ENCODE data around the gene SH3RF3. TPM values are rescaled to one million over a fixed set of nuclear protein-coding genes. Genes with fewer than 3 reads are reported as not detected.

SH3RF3 gene
- total RNA-seq, 1 experiment from 2014 or later = 0.98 TPM

DNA sequence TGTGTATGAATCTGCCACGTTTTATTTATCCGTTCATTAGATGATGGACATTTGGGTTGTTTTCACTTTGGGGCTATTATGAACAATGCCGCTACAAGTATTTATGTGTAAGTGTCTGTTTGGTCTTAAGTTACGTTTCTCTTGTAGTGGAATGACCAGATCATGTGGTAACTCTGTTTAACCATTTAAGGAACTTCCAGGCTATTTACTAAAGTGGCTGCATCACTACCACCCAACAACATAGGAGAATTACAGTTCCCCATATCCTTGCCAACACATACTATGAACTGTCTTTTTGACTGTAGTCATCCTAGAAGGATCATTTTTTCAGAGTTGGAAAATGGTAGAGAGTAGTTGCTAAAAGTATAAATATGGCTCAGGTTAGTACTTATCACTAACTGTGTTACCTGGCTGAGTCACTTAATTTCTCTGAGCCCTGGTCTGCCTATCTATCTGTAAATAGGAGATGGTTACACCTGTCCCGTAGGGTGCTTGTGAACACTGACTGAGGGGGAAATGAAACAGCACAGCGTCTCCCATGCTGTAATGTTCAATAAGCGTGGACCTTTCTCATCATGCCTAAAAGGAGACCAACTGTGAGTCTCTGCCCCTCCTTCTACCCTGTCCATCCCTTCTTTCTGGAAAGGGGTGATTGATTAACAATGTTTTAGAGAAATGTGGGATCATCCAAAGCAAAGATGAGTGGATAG is 103.1 kb downstream of the SH3RF3 start:
- no peak for DNase-seq
- H3K9me3 ChIP-seq = no peaks in the 10 kb centered on the region
- no peaks in the 10 kb centered on the region for H3K4me1 ChIP-seq
- ChIA-PET POLR2A (no interaction called here), CTCF (no interaction called here)
- BruUV-seq (replicated peaks) = no TSS peak
- no peak overlapping the region for H3K4me3 Mint-ChIP-seq (ENCODE audit: unreplicated experiment)
- no peaks in the 10 kb centered on the region for H3K9me3 Mint-ChIP-seq (ENCODE audit: unreplicated experiment)
- TF ChIP-seq, protein P1, sequence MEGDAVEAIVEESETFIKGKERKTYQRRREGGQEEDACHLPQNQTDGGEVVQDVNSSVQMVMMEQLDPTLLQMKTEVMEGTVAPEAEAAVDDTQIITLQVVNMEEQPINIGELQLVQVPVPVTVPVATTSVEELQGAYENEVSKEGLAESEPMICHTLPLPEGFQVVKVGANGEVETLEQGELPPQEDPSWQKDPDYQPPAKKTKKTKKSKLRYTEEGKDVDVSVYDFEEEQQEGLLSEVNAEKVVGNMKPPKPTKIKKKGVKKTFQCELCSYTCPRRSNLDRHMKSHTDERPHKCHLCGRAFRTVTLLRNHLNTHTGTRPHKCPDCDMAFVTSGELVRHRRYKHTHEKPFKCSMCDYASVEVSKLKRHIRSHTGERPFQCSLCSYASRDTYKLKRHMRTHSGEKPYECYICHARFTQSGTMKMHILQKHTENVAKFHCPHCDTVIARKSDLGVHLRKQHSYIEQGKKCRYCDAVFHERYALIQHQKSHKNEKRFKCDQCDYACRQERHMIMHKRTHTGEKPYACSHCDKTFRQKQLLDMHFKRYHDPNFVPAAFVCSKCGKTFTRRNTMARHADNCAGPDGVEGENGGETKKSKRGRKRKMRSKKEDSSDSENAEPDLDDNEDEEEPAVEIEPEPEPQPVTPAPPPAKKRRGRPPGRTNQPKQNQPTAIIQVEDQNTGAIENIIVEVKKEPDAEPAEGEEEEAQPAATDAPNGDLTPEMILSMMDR (IDR thresholded peaks at IDR 0.05; ENCODE audit: insufficient read depth in 1 of 2, low read depth in 1 of 2, low read length in 1 of 2, severe bottlenecking in 1 of 2, unreplicated experiment in 1 of 2) = no peak
- H3K36me3 ChIP-seq (ENCODE audit: control insufficient read depth, insufficient read depth, low read length) = no peaks in the 10 kb centered on the region; the same call in 1 of the 2 replicates
- H3K27me3 ChIP-seq (replicated peaks; ENCODE audit: control insufficient read depth, insufficient read depth, low read length) = no peaks in the 10 kb centered on the region; the same call in 1 of the 2 replicates
- no peak overlapping the region for H3K4me3 ChIP-seq (ENCODE audit: low read depth, low read length)
- peaks cover 17% of the 10 kb centered on the region for H3K27me3 Mint-ChIP-seq (ENCODE audit: insufficient read depth, unreplicated experiment)
- intact Hi-C loops (cut with micrococcal nuclease; ENCODE audit: unreplicated experiment) = no loop called here
- H3K36me3 Mint-ChIP-seq (ENCODE audit: insufficient read depth, unreplicated experiment) = no peaks in the 10 kb centered on the region
- H3K27ac Mint-ChIP-seq (ENCODE audit: unreplicated experiment) = no peak overlapping the region
- H3K4me1 Mint-ChIP-seq (ENCODE audit: low read depth, unreplicated experiment) = no peaks in the 10 kb centered on the region

DNA sequence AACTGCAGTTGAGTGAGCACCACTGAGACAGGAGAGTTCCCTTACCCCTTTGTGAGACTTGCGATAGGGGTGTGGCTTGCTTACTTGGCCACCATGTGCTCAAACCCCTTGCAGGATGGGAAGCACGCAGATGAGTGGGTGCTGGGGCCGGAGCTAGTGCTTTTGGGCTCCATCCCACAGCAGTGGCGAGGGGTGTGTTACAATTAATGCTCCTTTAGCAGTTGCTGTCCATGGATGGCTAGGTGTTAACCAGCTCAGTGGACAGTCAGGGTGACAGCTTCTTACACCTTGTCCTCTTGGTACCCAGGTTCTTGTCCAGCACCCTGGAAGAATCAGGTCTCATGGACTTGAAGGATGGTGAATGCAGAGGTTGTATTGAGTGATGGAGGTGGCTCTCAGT is 103.9 kb downstream of the SH3RF3 start:
- no peaks in the 10 kb centered on the region for H3K36me3 Mint-ChIP-seq (ENCODE audit: insufficient read depth, unreplicated experiment)
- Histone ChIP-seq H3K4me1 (no peaks in the 10 kb centered on the region), H3K36me3 (ENCODE audit: control insufficient read depth, insufficient read depth, low read length) (no peaks in the 10 kb centered on the region; the same call in 1 of the 2 replicates), H3K27me3 (replicated peaks; ENCODE audit: control insufficient read depth, insufficient read depth, low read length) (no peaks in the 10 kb centered on the region; the same call in 1 of the 2 replicates), H3K4me3 (ENCODE audit: low read depth, low read length) (no peak overlapping the region), H3K9me3 (no peaks in the 10 kb centered on the region)
- intact Hi-C loops (cut with micrococcal nuclease; ENCODE audit: unreplicated experiment) = no loop called here
- no TSS peak for BruUV-seq (replicated peaks)
- CTCF ChIA-PET = no interaction called here
- peaks cover 17% of the 10 kb centered on the region for H3K27me3 Mint-ChIP-seq (ENCODE audit: insufficient read depth, unreplicated experiment)
- H3K27ac Mint-ChIP-seq (ENCODE audit: unreplicated experiment) = no peak overlapping the region
- no peaks in the 10 kb centered on the region for H3K9me3 Mint-ChIP-seq (ENCODE audit: unreplicated experiment)
- TF ChIP-seq, protein P1 (IDR thresholded peaks at IDR 0.05; ENCODE audit: insufficient read depth in 1 of 2, low read depth in 1 of 2, low read length in 1 of 2, severe bottlenecking in 1 of 2, unreplicated experiment in 1 of 2) = no peak
- no peaks in the 10 kb centered on the region for H3K4me1 Mint-ChIP-seq (ENCODE audit: low read depth, unreplicated experiment)
- no peak for DNase-seq
- H3K4me3 Mint-ChIP-seq (ENCODE audit: unreplicated experiment) = no peak overlapping the region
- POLR2A ChIA-PET = no interaction called here

DNA sequence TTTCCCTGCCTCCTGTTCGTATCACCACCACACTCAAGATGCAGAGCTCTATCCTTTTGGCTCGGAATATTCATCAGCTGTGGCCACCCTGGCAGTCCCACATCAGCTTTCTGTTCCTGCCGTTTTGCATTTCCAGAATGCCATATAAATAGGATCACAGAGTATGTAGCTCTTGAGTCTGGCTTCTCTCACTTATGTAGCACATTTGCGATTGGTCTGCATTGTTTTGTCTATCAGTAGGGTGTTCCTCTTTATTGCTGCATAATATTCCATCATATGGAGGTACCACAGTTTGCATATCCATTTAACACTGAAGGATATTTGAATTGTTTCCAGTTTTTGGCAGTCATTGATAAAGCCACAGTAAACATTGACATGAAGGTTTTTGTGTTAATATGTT is 104.6 kb downstream of the SH3RF3 start:
- Mint-ChIP-seq H3K9me3 (ENCODE audit: unreplicated experiment) (no peaks in the 10 kb centered on the region), H3K4me1 (ENCODE audit: low read depth, unreplicated experiment) (no peaks in the 10 kb centered on the region), H3K27ac (ENCODE audit: unreplicated experiment) (no peak overlapping the region), H3K27me3 (ENCODE audit: insufficient read depth, unreplicated experiment) (peaks cover 17% of the 10 kb centered on the region), H3K36me3 (ENCODE audit: insufficient read depth, unreplicated experiment) (no peaks in the 10 kb centered on the region), H3K4me3 (ENCODE audit: unreplicated experiment) (no peak overlapping the region)
- H3K27me3 ChIP-seq (replicated peaks; ENCODE audit: control insufficient read depth, insufficient read depth, low read length) = no peaks in the 10 kb centered on the region; the same call in 1 of the 2 replicates
- TF ChIP-seq, protein P1 (IDR thresholded peaks at IDR 0.05; ENCODE audit: insufficient read depth in 1 of 2, low read depth in 1 of 2, low read length in 1 of 2, severe bottlenecking in 1 of 2, unreplicated experiment in 1 of 2) = no peak
- POLR2A ChIA-PET = no interaction called here
- intact Hi-C loops (cut with micrococcal nuclease; ENCODE audit: unreplicated experiment) = no loop called here
- DNase-seq = no peak
- H3K4me1 ChIP-seq = no peaks in the 10 kb centered on the region
- no peak overlapping the region for H3K4me3 ChIP-seq (ENCODE audit: low read depth, low read length)
- no TSS peak for BruUV-seq (replicated peaks)
- CTCF ChIA-PET = no interaction called here
- H3K9me3 ChIP-seq = no peaks in the 10 kb centered on the region
- no peaks in the 10 kb centered on the region; the same call in 1 of the 2 replicates for H3K36me3 ChIP-seq (ENCODE audit: control insufficient read depth, insufficient read depth, low read length)

Measured in Caco-2 (cell line).